Spleen (tissue), 11 donors: ENCODE results near the gene UBE2V1. TPM values are rescaled to one million over a fixed set of nuclear protein-coding genes. Genes with fewer than 3 reads are reported as not detected.

ENCODE experiments used
- DNase-seq: peaks from one replicate; pipeline ENCODE4 v3.0.0-alpha.2; 2020
- H3K27ac ChIP-seq, 8 donors: fragments of 200-600 bp; sonication (generic) in 7 of 8; 1 replicate in 4 of 8; 2 replicates in 4 of 8; pipeline versions ENCODE4 v1.5.0 to v1.8.0; 2016 to 2021; ENCODE audit warnings: inconsistent platforms in 4 of 8, mild to moderate bottlenecking in 4 of 8, moderate library complexity in 1 of 8
- H3K27me3 ChIP-seq, 7 donors: fragments of 200-600 bp; sonication (generic) in 6 of 7; replicated peaks in 1 of 7; 1 replicate in 4 of 7; 2 replicates in 3 of 7; pipeline versions ENCODE4 v1.5.0 to v1.8.0; 2016 to 2021; ENCODE audit warnings: inconsistent platforms in 3 of 7, mild to moderate bottlenecking in 1 of 7
- H3K36me3 ChIP-seq, 6 donors: fragments of 200-600 bp; sonication (generic) in 5 of 6; 1 replicate in 4 of 6; 2 replicates in 2 of 6; pipeline versions ENCODE4 v1.5.0 to v1.8.0; 2016 to 2021; ENCODE audit warnings: inconsistent platforms in 2 of 6
- H3K4me1 ChIP-seq, 6 donors: fragments of 200-600 bp; sonication (generic) in 5 of 6; 1 replicate in 3 of 6; 2 replicates in 3 of 6; pipeline versions ENCODE4 v1.5.0 to v1.8.0; 2016 to 2021; ENCODE audit warnings: inconsistent platforms in 3 of 6
- H3K4me3 ChIP-seq, 8 donors: fragments of 200-600 bp; sonication (generic) in 7 of 8; 1 replicate in 4 of 8; 2 replicates in 4 of 8; pipeline versions ENCODE4 v1.5.0 to v1.8.0; 2016 to 2021; ENCODE audit warnings: inconsistent platforms in 4 of 8, mild to moderate bottlenecking in 4 of 8, moderate library complexity in 2 of 8
- H3K9me3 ChIP-seq, 8 donors: fragments of 200-600 bp; sonication (generic) in 7 of 8; 1 replicate in 4 of 8; 2 replicates in 4 of 8; pipeline versions ENCODE4 v1.5.0 to v1.8.0; 2016 to 2021; ENCODE audit warnings: inconsistent platforms in 4 of 8
- POLR2A ChIP-seq, 3 donors: fragments of 450-650 bp; IDR thresholded peaks; one replicate each; pipeline ENCODE4 v1.5.1; 2017; ENCODE audit warnings: antibody characterized with exemption in 3 of 3, mild to moderate bottlenecking in 1 of 3
- POLR2AphosphoS5 ChIP-seq, 3 donors: sonication (generic); formaldehyde crosslinking; IDR thresholded peaks; one replicate each; pipeline ENCODE4 v1.5.1; 2017; ENCODE audit warnings: antibody characterized with exemption in 3 of 3
- WGBS, 5 donors: extraction: QIAGEN DNeasy Blood & Tissue Kit in 3 of 5; methylation state at CpG; one replicate each; pipeline versions ENCODE4 v1.1.5 to v1.1.7; 2013 to 2018; 5-methylcytosine and 5-hydroxymethylcytosine counted together
- intact Hi-C: fragments of 100-400 bp; cut with DNase I; formaldehyde crosslinking; loops from one replicate; pipeline ENCODE4 v1.15.0; 2023; ENCODE audit warnings: low total_unique reads
- polyA plus RNA-seq, 3 donors: library from polyadenylated mRNA; stranded (reverse); fragments of 200-250 nt; gene quantifications; one replicate each; pipeline ENCODE4 v1.2.1, GENCODE V29; 2013
- total RNA-seq, 7 donors: library from RNA; depleted of rRNA in 3 of 7; stranded (reverse); fragments of >200 nt in 3 of 7; fragmentation: NEBNext Ultra II Directional in 4 of 7; extraction: Animal tissue kit (Norgen Biotek cat#: 25700) in 4 of 7; gene quantifications; one replicate each; pipeline versions ENCODE4 v1.1.0 to v1.2.1, GENCODE V29; 2016 to 2021
- TF ChIP-seq, protein P1 (sequence below), 11 experiments: fragments of 200-600 bp in 7 of 11; fragments of 450-650 bp in 4 of 11; sonication (generic) in 4 of 11; IDR thresholded peaks in 8 of 11; conservative IDR thresholded peaks in 3 of 11; 1 replicate in 7 of 11; 2 replicates in 4 of 11; pipeline versions ENCODE4 v1.4.0 to v1.8.0; 2016 to 2021; ENCODE audit warnings: antibody characterized with exemption in 11 of 11, inconsistent platforms in 4 of 11, mild to moderate bottlenecking in 1 of 11
- donor health status: healthy with polysubstance abuse.
- donor health status: DM: no; HTN: no; CAD: no; lungs with moderate emphysema.
- donor health status: DM: no; HTN: no; CAD: no.
- donor health status: Bipolar disorder and iron deficiency.
- donor health status: healthy.
- donor health status: DM: no; HTN: no; CAD: no.
- donor health status: DM: yes; HTN: yes; CAD: no.

The UBE2V1 gene
- total and polyA plus RNA-seq, 10 donors = 62.3 to 140 (median 122) TPM

DNA sequence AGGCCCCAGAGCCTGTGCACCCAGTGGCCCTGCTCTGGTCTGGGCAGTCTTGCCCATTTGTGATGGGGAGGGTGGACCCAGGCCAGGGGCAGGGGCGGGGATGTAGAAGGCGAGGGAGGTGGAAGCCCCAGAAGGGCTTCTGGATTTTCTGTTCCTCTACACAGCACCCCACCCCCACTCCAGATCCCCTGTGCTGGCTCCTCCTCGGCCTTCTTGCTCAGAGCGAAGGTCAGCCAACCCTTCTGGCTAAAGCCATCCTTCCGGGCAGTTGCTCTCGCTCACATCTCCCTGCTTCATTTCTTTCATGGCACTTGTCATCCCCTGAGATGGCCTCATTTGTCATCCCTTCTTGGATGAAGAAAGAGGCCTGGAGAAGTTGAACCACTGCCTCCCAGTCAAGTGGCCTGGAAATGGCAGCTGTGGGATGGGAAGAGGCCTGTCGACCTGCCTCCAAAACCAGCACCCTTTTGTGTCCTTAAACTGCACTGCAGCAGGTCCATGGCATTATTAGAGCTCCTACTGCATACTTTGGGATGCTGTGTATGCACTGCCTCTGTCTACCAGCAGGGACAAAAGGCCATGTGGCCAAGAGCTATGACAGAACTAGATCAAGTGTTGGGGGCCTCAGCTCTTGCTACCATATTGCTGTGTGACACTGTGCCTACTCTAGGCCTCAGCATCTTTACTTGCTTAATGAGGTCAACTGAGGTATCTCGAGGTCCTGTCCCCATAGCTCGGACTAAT lies 20.7 kb upstream of the UBE2V1 start:
- intact Hi-C loops = no loop called here
- peak overlapping the region in 2 of 8 donors; percentile 3 to 11 for H3K27ac ChIP-seq
- H3K4me1 ChIP-seq = peaks cover 6 to 39% (median 22%) of the 10 kb centered on the region in 6 donors
- DNase-seq = no peak
- H3K4me3 ChIP-seq = no peak overlapping the region
- 69 to 82% (median 80%) methylated on average over 9 of the region's 9 CpGs for WGBS, 5 donors
- H3K9me3 ChIP-seq = no peaks in the 10 kb centered on the region
- H3K36me3 ChIP-seq = peaks cover 0 to 99% (median 32%) of the 10 kb centered on the region in 6 donors
- no peaks in the 10 kb centered on the region for H3K27me3 ChIP-seq
- TF ChIP-seq POLR2A (IDR thresholded peaks at IDR 0.05) (no peak), POLR2AphosphoS5 (IDR thresholded peaks at IDR 0.05) (peak in 1 of 3 donors; percentile 20)
- TF ChIP-seq, protein P1, sequence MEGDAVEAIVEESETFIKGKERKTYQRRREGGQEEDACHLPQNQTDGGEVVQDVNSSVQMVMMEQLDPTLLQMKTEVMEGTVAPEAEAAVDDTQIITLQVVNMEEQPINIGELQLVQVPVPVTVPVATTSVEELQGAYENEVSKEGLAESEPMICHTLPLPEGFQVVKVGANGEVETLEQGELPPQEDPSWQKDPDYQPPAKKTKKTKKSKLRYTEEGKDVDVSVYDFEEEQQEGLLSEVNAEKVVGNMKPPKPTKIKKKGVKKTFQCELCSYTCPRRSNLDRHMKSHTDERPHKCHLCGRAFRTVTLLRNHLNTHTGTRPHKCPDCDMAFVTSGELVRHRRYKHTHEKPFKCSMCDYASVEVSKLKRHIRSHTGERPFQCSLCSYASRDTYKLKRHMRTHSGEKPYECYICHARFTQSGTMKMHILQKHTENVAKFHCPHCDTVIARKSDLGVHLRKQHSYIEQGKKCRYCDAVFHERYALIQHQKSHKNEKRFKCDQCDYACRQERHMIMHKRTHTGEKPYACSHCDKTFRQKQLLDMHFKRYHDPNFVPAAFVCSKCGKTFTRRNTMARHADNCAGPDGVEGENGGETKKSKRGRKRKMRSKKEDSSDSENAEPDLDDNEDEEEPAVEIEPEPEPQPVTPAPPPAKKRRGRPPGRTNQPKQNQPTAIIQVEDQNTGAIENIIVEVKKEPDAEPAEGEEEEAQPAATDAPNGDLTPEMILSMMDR (IDR thresholded peaks at IDR 0.05 in 8 of 11, conservative IDR thresholded peaks at IDR 0.05 in 3 of 11) = peak in 1 of 11 experiments; percentile 31

DNA sequence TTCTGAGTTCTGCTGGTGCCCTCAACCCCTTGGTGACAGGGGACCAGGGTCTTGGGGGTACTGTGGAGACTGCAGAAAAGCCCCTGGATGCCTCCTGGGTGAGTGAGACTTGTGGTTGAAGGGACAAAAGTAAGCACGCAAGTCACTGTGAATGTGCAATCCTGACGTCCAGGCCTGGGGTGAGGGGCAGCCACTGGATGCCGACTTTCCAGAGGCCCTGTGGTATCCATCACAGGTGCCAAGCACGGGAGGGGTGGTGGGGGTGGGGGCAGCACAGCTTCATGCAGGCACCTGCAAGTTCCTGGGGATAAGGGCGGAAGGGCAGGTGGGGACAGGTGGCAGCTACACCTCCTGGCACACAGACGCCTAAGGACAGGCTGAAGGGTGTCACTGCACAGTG lies 20.1 kb upstream of the UBE2V1 start:
- whole genome bisulfite sequencing, 5 donors = 82 to 97% (median 90%) methylated on average over 6 of the region's 6 CpGs
- Histone ChIP-seq H3K9me3 (no peaks in the 10 kb centered on the region), H3K36me3 (peaks cover 0 to 99% (median 38%) of the 10 kb centered on the region in 6 donors), H3K4me3 (no peak overlapping the region), H3K27me3 (no peaks in the 10 kb centered on the region), H3K4me1 (peaks cover 0 to 33% (median 16%) of the 10 kb centered on the region in 6 donors), H3K27ac (peak overlapping the region in 2 of 8 donors; percentile 3 to 11)
- TF ChIP-seq, protein P1 (IDR thresholded peaks at IDR 0.05 in 8 of 11, conservative IDR thresholded peaks at IDR 0.05 in 3 of 11) = no peak
- TF ChIP-seq POLR2AphosphoS5 (IDR thresholded peaks at IDR 0.05) (no peak), POLR2A (IDR thresholded peaks at IDR 0.05) (no peak)
- DNase-seq = no peak
- intact Hi-C loops = no loop called here

DNA sequence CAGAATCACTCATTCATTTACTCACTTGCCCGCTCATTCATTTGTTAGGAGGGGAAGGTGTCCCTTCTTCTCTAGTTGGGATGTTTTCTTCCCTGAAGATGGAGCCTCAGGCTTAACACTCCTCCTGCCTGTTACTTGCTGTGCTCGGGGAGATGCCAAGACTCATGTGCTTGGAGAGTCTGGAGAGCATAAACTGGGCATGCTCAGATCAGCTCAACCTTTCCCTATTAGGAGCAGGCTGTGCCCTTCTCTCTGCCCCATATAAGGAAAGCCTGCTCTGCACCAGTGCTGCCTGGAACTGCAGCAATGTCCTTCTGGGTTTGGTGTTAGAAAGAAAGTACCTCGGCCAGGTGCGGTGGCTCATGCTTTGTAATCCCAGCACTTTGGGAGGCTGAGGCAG lies 18.0 kb upstream of the UBE2V1 start:
- intact Hi-C loops = no loop called here

DNA sequence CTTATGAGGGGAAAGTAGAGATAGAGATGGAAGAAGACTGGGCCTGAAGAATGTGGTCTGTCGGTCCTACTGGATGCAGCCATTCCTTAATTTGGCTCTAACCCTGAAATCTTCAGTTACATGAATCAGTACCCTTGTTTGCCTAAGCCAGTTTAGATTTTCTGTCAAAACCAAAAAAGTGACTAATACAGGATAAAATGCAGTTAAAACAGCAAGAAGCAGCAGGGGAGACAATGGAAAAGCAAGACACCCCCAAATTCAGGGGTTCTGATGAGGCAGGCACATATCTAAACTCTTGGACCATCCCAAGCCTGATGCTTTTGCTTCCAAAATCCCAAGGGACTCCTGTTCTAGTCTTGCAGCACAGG lies 17.4 kb upstream of the UBE2V1 start:
- no peak overlapping the region for H3K27ac ChIP-seq
- 52 to 100% (median 91%) methylated on average over 1 of the region's 1 CpG for WGBS, 5 donors
- no peak overlapping the region for H3K4me3 ChIP-seq
- H3K27me3 ChIP-seq = no peaks in the 10 kb centered on the region
- DNase-seq = no peak
- TF ChIP-seq, protein P1 (IDR thresholded peaks at IDR 0.05 in 8 of 11, conservative IDR thresholded peaks at IDR 0.05 in 3 of 11) = no peak
- TF ChIP-seq POLR2AphosphoS5 (IDR thresholded peaks at IDR 0.05) (no peak), POLR2A (IDR thresholded peaks at IDR 0.05) (no peak)
- intact Hi-C loops = no loop called here
- H3K36me3 ChIP-seq = peaks cover 3 to 100% (median 63%) of the 10 kb centered on the region in 6 donors
- H3K4me1 ChIP-seq = peaks cover 0 to 20% (median 4%) of the 10 kb centered on the region in 6 donors
- H3K9me3 ChIP-seq = no peaks in the 10 kb centered on the region

More for the DNA sequence above, 18.0 kb upstream of the UBE2V1 start:
- Histone ChIP-seq H3K4me1 (peaks cover 0 to 20% (median 4%) of the 10 kb centered on the region in 6 donors), H3K36me3 (peaks cover 3 to 100% (median 57%) of the 10 kb centered on the region in 6 donors), H3K27me3 (no peaks in the 10 kb centered on the region), H3K4me3 (no peak overlapping the region), H3K27ac (no peak overlapping the region), H3K9me3 (no peaks in the 10 kb centered on the region)
- 88 to 100% (median 94%) methylated on average over 4 of the region's 4 CpGs for WGBS, 5 donors
- no peak for DNase-seq
- TF ChIP-seq, protein P1 (IDR thresholded peaks at IDR 0.05 in 8 of 11, conservative IDR thresholded peaks at IDR 0.05 in 3 of 11) = no peak
- TF ChIP-seq POLR2AphosphoS5 (IDR thresholded peaks at IDR 0.05) (no peak), POLR2A (IDR thresholded peaks at IDR 0.05) (no peak)
